Panc1 (cell line): ENCODE measurements around the gene CMIP.

Source experiments
- POLR2AphosphoS5 ChIP-seq: IDR thresholded peaks from 2 replicates; pipeline ENCODE4 v1.6.1; 2012; ENCODE audit warnings: mild to moderate bottlenecking, low read depth, low read length, moderate library complexity
- SIN3A ChIP-seq: IDR thresholded peaks from 2 replicates; pipeline ENCODE4 v1.6.1; 2012; ENCODE audit warnings: low read depth, mild to moderate bottlenecking, low read length, moderate library complexity, borderline replicate concordance; ENCODE audit not compliant: insufficient read depth
- TCF7L2 ChIP-seq: IDR thresholded peaks from 2 replicates; pipeline ENCODE4 v1.6.1; 2011; ENCODE audit warnings: mild to moderate bottlenecking, low read depth, low read length, inconsistent platforms
- TF ChIP-seq, protein P1 (sequence below): fragments of 450-650 bp; IDR thresholded peaks from 2 replicates; pipeline ENCODE4 v1.5.1; 2017; ENCODE audit warnings: mild to moderate bottlenecking

DNA sequence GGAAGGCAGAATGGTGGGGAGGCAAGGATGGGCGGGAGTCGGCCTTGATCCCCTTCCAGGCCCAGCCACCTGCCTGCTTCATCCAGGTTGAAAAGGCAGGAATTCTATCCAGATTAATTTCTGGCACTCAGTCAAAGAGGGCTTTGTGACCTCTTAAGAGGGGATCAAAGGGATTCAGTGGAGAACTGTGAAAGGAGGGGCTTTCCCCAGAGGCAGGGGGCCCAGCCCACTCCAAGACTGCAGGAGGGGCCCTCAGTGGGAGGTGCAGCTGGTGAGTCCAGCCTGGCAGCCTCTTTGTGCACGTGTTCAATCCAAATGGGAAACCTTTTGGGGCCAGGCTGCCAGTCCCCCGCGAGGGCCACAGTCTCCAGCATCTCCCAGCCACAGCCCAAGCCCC, 186.0 kb downstream of the CMIP start:
- TF ChIP-seq, protein P1, sequence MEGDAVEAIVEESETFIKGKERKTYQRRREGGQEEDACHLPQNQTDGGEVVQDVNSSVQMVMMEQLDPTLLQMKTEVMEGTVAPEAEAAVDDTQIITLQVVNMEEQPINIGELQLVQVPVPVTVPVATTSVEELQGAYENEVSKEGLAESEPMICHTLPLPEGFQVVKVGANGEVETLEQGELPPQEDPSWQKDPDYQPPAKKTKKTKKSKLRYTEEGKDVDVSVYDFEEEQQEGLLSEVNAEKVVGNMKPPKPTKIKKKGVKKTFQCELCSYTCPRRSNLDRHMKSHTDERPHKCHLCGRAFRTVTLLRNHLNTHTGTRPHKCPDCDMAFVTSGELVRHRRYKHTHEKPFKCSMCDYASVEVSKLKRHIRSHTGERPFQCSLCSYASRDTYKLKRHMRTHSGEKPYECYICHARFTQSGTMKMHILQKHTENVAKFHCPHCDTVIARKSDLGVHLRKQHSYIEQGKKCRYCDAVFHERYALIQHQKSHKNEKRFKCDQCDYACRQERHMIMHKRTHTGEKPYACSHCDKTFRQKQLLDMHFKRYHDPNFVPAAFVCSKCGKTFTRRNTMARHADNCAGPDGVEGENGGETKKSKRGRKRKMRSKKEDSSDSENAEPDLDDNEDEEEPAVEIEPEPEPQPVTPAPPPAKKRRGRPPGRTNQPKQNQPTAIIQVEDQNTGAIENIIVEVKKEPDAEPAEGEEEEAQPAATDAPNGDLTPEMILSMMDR, result no peak
- TF ChIP-seq TCF7L2 (no peak), POLR2AphosphoS5 (no peak), SIN3A (no peak)
